NCI-H2029 treated with DMSO at 0.1 percent for 48 hours (cell line): ENCODE results near the gene ANKRD50.

ENCODE experiments used
- DNase-seq: peaks from one replicate; lab custom pipeline; 2025; lab: John Stamatoyannopoulos, UW

ANKRD50 gene

GRCh38 chr4:124633285-124633941 lies 79.1 kb downstream of the ANKRD50 start:
- DNase-seq = no peak

- no peak for DNase-seq
Observed at GRCh38 chr4:124632439-124632838, 80.1 kb downstream of the ANKRD50 start.

DNA sequence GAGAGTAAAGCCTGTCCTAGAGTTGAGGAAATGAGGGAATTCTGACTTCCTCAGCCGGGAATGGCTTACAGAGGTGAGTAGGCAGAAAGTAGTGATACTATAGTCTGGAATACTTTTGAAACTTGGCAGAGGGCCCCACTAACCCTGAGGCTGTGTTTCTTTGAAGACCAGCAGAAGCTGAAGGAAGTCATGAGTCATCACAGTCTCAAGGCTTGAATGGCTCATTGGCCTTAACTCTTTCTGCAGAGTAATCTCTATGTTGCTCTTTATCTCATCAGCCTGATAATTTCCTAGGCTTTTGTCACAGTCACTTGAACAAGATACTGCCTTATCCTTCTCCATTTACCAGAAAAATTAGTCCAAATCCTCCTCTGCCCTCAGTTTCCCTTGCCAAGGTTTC lies 80.8 kb downstream of the ANKRD50 start:
- no peak for DNase-seq

GRCh38 chr4:124629681-124630080 lies 82.9 kb downstream of the ANKRD50 start:
- no peak for DNase-seq
